Epidermal melanocyte (primary cell): ENCODE results near the gene ADGRV1.
"Not testable (repeated sequence)": the region's sequence is repeated elsewhere in the genome, so short reads cannot be mapped to it uniquely, and the experiment has no call there.

ENCODE experiments used
- DNase-seq: peaks from one replicate; pipeline ENCODE4 v3.0.0; 2011; ENCODE audit warnings: low spot score; ENCODE audit not compliant: insufficient read length

Gene ADGRV1

DNA sequence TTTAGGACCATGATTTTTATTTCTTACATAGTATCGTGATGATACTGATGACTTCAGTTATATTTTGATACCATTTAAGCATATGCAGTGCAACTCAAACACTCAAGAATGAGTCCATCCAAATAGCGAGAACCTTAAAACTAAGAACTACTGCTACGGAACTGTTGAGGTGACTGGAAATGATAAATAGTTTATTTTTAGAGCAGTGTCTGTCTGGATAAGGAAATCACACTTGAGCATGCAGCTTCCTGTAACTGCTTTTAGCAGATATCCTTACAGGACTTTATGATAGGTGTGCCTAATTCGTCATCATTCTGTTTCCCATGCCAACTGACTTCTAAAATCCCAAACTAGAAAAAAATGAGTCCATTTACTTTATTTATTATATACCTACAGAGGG, 85.5 kb downstream of the ADGRV1 start:
- no peak for DNase-seq

DNA sequence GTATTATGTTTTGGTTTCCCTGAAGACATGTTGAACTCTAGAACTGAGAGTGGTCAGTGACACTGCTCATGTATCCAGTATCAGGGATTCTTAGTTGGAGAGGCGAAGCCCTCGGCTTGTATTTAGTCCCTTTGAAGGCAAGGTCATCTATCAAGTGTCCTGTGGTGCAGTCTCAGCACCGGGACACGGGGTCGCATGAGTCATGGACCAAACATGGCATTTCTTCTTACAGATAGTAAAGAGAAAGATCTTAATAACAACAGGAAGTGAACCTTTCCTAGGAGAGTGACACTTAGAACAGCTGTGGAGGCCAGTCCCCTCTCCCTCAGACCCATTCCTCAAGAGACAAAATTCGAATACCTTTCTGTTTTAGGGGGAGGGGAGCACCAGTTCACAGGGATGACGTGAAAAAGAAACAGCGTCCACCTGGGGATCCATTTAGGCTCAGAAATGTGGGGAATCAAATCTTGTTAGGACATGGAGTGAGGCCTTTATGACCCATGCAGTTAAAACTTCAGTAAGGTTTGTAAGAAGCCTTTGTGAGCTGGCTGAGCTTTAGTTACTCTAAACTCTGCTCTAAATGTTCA, 86.5 kb downstream of the ADGRV1 start:
- no peak for DNase-seq

GRCh38 chr5:90650767-90651166, 92.2 kb downstream of the ADGRV1 start:
- no peak for DNase-seq

GRCh38 chr5:90654215-90654614, 95.6 kb downstream of the ADGRV1 start:
- no peak for DNase-seq

- no peak for DNase-seq
Measured at GRCh38 chr5:90655423-90655822, 96.8 kb downstream of the ADGRV1 start.

DNA sequence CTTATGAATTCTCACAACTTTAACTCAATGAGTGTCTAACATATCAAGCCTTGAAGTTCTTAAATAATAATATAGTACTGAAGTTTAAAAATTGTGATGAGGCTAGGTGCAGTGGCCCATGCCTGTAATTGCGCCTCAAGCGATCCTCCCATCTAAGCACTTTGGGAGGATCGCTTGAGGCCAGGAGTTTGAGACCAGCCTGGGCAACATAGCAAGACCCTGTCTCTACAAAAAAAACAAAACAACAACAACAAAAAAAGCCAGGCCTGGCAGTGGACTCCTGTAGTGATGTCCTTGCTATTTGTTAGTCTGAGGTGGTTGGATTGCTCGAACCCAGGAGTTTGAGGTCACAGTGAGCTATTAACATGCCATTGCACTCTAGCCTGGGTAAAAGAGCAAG, 98.4 kb downstream of the ADGRV1 start:
- no peak for DNase-seq

GRCh38 chr5:90657788-90658187, 99.2 kb downstream of the ADGRV1 start:
- DNase-seq, result no peak

- DNase-seq, result no peak
Measured at GRCh38 chr5:90658620-90659019, 100.0 kb downstream of the ADGRV1 start.

DNA sequence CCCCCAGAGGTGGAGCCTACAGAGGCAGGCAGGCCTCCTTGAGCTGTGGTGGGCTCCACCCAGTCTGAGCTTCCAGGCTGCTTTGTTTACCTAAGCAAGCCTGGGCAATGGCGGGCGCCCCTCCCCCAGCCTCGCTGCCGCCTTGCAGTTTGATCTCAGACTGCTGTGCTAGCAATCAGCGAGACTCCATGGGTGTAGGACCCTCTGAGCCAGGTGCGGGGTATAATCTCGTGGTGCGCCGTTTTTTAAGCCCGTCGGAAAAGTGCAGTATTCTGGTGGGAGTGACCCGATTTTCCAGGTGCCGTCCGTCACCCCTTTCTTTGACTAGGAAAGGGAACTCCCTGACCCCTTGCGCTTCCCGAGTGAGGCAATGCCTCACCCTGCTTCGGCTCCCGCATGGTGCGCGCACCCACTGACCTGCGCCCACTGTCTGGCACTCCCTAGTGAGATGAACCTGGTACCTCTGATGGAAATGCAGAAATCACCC, 109.5 kb downstream of the ADGRV1 start:
- DNase-seq, result not testable (repeated sequence)

GRCh38 chr5:90675222-90675621, 116.6 kb downstream of the ADGRV1 start:
- no peak for DNase-seq

DNA sequence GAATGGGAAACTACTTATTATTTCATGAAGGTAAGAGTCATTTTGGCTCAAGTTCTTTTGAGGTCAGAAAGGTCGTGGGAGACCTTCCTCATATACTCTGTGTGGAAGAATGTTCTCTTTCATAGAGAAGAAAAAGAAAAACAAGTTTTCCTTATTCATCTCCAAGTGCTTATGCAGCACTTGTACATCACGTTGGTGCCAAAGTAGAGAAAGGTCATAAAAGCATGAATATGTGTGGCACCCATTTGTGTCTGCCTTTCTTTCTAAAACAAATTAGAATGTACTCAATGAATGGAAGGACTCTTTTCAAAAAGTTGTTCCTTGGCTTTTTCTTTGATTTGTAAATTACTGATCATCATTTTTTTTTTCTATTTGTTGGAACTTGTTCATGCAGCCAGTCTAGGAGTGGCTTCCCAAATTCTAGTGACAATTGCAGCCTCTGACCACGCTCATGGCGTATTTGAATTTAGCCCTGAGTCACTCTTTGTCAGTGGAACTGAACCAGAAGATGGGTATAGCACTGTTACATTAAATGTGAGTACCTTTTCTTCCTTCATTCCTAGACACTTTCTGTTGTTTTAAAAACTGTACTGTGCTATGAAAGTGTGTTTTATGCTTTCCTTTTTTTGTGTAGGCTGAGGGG, 122.4 kb downstream of the ADGRV1 start:
- DNase-seq, result no peak

DNA sequence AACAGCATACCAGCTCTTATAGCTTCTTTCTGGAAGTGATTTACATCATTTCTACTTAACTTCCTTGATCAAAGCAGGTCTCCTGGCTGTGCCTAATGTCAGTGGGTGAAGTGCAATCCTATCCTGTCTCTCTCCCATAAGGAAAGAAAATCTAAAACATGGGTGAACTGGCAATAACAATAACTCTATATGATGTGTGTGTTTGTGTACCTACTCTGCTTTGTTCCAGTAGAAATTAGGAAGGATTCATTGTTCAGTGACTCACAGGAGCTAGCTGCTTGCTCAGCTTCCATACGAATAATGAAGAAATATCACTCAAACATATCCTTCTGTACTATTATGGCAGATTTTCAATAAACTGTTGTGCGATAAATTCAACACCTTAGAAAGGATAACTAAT, 123.7 kb downstream of the ADGRV1 start:
- no peak for DNase-seq

DNA sequence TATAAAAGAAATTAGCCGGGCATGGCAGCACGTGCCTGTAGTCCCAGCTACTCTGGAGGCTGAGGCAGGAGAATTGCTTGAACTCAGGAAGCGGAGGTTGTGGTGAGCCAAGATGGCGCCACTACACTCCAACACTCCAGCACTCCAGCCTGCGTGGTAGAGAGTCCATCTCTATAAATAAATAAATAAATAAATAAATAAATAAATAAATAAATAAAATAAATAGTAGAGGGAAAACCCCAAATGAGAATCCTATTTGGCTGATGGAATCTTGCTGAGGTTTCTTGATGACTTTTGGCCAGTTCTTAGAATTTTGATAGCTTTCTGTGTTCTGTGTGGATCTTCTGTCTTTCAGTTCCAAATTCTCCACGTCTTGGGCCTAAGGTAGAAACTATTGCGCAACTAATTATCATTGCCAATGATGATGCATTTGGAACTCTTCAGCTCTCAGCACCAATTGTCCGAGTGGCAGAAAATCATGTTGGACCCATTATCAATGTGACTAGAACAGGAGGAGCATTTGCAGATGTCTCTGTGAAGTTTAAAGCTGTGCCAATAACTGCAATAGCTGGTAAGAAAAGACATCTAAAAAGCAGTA, 126.9 kb downstream of the ADGRV1 start:
- DNase-seq, result no peak

DNA sequence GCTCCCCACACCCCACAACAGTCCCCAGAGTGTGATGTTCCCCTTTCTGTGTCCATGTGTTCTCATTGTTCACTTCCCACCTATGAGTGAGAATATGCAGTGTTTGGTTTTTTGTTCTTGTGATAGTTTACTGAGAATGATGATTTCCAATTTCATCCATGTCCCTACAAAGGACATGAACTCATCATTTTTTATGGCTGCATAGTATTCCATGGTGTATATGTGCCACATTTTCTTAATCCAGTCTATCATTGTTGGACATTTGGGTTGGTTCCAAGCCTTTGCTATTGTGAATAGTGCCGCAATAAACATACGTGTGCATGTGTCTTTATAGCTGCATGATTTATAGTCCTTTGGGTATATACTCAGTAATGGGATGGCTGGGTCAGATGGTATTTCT, 127.8 kb downstream of the ADGRV1 start:
- not testable (repeated sequence) for DNase-seq

GRCh38 chr5:90687458-90687857, 128.9 kb downstream of the ADGRV1 start:
- not testable (repeated sequence) for DNase-seq

- DNase-seq, result no peak
Measured at GRCh38 chr5:90689064-90689463, 130.5 kb downstream of the ADGRV1 start.

GRCh38 chr5:90690307-90690706, 131.7 kb downstream of the ADGRV1 start:
- no peak for DNase-seq

- DNase-seq, result no peak
Measured at GRCh38 chr5:90691533-90691932, 132.9 kb downstream of the ADGRV1 start.

DNA sequence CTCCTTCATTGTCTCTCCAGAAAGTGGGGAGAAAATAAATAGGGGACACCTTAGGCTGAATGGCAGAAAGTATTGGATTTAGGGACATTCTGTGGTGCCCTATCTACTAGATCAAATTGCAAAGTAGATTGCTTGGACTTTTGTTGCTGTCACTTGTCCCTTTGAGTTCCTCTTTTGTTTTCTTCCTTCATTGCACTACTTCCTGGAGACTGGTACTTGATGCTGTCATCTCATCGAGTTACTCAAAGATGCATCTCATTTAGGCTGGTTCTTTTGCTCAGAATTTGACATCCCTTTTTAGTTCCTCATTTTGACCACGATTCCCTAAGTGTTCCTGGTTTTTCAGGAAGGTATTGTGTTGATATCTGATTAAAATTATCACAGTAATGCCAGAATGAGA, 137.6 kb downstream of the ADGRV1 start:
- no peak for DNase-seq

GRCh38 chr5:90700299-90700698, 141.7 kb downstream of the ADGRV1 start:
- DNase-seq, result no peak

GRCh38 chr5:90703932-90704331, 145.3 kb downstream of the ADGRV1 start:
- DNase-seq, result no peak

- DNase-seq, result no peak
Measured at GRCh38 chr5:90707698-90708097, 149.1 kb downstream of the ADGRV1 start.
